ENCODE results near the gene PCDHB16. TPM values are rescaled to one million over a fixed set of nuclear protein-coding genes. Genes with fewer than 3 reads are reported as not detected.
"Not testable (repeated sequence)": the region's sequence is repeated elsewhere in the genome, so short reads cannot be mapped to it uniquely, and the experiment has no call there.

PCDHB16 gene
- total RNA-seq (1 to 10 TPM in 5 of 6 donors, under 1 TPM in 1; 0.98 to 2.5 (median 1.8) TPM), polyA plus RNA-seq (1 to 10 TPM in 1 of 2 donors, under 1 TPM in 1; 0.87 to 1.5 TPM)

DNA sequence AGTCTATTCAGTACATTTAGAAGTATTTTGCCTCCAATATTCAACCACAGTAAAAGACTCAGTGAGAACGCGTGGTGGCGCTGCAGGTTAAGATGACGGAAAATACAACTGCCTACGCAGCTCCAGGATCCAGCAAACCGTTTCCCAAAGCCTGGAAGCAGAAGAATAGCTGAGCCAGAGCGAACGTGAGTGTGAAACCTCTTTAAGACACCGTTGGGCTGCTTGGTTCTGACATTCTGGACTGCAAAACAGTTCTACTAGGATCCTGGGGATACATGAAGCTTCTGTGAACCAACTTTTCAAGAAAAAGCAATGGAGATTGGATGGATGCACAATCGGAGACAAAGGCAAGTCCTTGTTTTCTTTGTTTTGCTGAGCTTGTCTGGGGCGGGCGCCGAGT, at the start of gene PCDHB16:
PCDHB16 (plus strand) TSS at position 140 of the 400 bp plus-strand sequence; CDS start at position 313, 173 bp downstream.
- intact Hi-C loops (cut with DNase I) = no loop called here
- peak in 2 of 6 donors; percentile 25 to 30 for DNase-seq
- H3K4me1 ChIP-seq = no peaks in the 10 kb centered on the region
- no peak within 1 kb of the TSS for H3K27ac ChIP-seq
- H3K27me3 ChIP-seq = peaks cover 0 to 2% (median 0%) of the 10 kb centered on the region in 4 donors
- WGBS, 2 donors = 11 to 17% methylated on average over 13 of the region's 13 CpGs
- no peaks in the 10 kb centered on the region for H3K36me3 ChIP-seq
- ATAC-seq = peak in 3 of 4 donors; percentile 58 to 81 (median 59)
- no peak for FAIRE-seq
- TF ChIP-seq, protein P1, sequence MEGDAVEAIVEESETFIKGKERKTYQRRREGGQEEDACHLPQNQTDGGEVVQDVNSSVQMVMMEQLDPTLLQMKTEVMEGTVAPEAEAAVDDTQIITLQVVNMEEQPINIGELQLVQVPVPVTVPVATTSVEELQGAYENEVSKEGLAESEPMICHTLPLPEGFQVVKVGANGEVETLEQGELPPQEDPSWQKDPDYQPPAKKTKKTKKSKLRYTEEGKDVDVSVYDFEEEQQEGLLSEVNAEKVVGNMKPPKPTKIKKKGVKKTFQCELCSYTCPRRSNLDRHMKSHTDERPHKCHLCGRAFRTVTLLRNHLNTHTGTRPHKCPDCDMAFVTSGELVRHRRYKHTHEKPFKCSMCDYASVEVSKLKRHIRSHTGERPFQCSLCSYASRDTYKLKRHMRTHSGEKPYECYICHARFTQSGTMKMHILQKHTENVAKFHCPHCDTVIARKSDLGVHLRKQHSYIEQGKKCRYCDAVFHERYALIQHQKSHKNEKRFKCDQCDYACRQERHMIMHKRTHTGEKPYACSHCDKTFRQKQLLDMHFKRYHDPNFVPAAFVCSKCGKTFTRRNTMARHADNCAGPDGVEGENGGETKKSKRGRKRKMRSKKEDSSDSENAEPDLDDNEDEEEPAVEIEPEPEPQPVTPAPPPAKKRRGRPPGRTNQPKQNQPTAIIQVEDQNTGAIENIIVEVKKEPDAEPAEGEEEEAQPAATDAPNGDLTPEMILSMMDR (IDR thresholded peaks at IDR 0.05) = no peak
- H3K4me3 ChIP-seq = peak within 1 kb of the TSS in 1 of 4 donors; percentile 14
- peaks cover 0 to 4% (median 0%) of the 10 kb centered on the region in 4 donors for H3K9me3 ChIP-seq

DNA sequence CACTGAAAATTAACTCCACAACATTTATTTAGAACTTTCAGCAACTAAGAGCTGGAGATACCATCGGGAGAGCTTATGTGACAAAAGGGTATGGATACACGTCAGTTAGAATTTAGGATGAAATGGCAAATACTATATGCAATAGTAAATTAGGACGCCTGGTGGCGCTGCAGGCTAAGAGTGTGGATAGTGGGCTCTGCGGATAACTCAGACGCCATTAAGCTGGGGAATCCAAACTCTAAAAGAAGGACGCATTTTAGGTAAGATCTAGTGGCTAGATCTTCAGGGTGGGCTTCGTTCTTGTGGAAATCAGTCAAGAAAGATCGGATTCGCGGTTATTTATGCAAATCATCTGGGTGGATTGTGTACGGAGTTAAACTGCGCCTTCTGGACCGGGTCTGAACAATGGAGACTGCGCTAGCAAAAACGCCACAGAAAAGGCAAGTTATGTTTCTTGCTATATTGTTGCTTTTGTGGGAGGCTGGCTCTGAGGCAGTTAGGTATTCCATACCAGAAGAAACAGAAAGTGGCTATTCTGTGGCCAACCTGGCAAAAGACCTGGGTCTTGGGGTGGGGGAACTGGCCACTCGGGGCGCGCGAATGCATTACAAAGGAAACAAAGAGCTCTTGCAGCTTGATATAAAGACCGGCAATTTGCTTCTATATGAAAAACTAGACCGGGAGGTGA, 47.0 kb upstream of the PCDHB16 start, which contains the start of gene PCDHB5:
PCDHB5 (plus strand) TSS at position 177 of the 688 bp plus-strand sequence; CDS start at position 406, 229 bp downstream.
- no peak for FAIRE-seq
- DNase-seq = peak in 4 of 6 donors; percentile 29 to 67 (median 47)
- no peaks in the 10 kb centered on the region for H3K4me1 ChIP-seq
- H3K27ac ChIP-seq = peak within 1 kb of the TSS in 2 of 4 donors; percentile 44 to 47
- no peaks in the 10 kb centered on the region for H3K36me3 ChIP-seq
- peak; percentile 94 to 98 (median 96) for ATAC-seq
- H3K9me3 ChIP-seq = no peaks in the 10 kb centered on the region
- peak within 1 kb of the TSS; percentile 12 to 50 (median 34) for H3K4me3 ChIP-seq
- 8 to 13% methylated on average over 22 of the region's 22 CpGs for WGBS, 2 donors
- intact Hi-C loops (cut with DNase I) = no loop called here
- no peaks in the 10 kb centered on the region for H3K27me3 ChIP-seq
- TF ChIP-seq, protein P1 (IDR thresholded peaks at IDR 0.05) = peak; percentile 34 to 41 (median 38)

DNA sequence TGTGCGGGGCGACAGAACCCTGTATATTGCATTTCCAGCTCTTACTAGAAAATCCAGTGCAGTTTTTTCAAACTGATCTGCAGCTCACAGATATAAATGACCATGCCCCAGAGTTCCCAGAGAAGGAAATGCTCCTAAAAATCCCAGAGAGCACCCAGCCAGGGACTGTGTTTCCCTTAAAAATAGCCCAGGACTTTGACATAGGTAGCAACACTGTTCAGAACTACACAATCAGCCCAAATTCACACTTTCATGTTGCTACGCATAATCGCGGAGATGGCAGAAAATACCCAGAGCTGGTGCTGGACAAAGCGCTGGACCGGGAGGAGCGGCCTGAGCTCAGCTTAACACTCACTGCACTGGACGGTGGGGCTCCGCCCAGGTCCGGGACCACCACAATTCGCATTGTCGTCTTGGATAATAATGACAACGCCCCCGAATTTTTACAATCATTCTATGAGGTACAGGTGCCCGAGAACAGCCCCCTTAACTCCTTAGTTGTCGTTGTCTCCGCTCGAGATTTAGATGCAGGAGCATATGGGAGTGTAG, 46.4 kb upstream of the PCDHB16 start:
- H3K36me3 ChIP-seq = no peaks in the 10 kb centered on the region
- TF ChIP-seq, protein P1 (IDR thresholded peaks at IDR 0.05) = no peak
- DNase-seq = no peak
- ATAC-seq = peak; percentile 53 to 72 (median 63)
- H3K27ac ChIP-seq = no peak overlapping the region
- intact Hi-C loops (cut with DNase I) = no loop called here
- 31 to 42% methylated on average over 19 of the region's 19 CpGs for WGBS, 2 donors
- FAIRE-seq = no peak
- H3K4me1 ChIP-seq = no peaks in the 10 kb centered on the region
- H3K27me3 ChIP-seq = no peaks in the 10 kb centered on the region
- H3K9me3 ChIP-seq = no peaks in the 10 kb centered on the region
- H3K4me3 ChIP-seq = peak overlapping the region; percentile 8 to 50 (median 34)

DNA sequence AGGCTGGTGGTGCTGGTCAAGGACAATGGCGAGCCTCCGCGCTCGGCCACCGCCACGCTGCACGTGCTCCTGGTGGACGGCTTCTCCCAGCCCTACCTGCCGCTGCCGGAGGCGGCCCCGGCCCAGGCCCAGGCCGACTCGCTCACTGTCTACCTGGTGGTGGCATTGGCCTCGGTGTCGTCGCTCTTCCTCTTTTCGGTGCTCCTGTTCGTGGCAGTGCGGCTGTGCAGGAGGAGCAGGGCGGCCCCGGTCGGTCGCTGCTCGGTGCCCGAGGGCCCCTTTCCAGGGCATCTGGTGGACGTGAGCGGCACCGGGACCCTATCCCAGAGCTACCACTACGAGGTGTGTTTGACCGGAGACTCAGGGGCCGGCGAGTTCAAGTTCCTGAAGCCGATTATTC, 44.8 kb upstream of the PCDHB16 start:
- H3K4me3 ChIP-seq; H3K36me3 ChIP-seq; intact Hi-C loops (cut with DNase I); H3K27ac ChIP-seq; H3K4me1 ChIP-seq; H3K9me3 ChIP-seq; H3K27me3 ChIP-seq; ATAC-seq; FAIRE-seq: not testable (repeated sequence)
- WGBS, 2 donors = 49 to 61% methylated on average over 27 to 34 of the region's 34 CpGs
- peak in 1 of 6 donors; percentile 39 for DNase-seq

DNA sequence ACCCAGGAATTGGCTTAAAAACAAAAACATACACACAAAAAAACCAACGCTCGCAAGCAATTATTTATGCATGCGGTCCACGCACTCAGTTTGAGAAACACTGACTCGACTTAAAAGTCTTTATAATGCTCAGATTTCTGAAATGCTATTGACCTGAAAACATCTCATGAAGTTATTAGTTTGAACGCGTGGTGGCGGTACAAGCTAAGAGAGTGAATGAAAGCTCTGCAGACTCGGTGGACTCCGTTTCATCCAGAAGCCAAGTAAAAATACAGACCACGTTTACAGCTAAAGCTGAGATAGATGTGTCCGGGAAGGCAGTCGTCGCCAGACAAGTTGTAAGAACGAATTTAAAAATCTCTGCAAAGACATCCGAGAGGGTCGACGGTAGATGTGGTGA, 32.4 kb upstream of the PCDHB16 start, which contains the start of gene PCDHB6:
PCDHB6 (plus strand) TSS at position 246 of the 400 bp plus-strand sequence. CDS start 201 bp downstream, outside the sequence.
- H3K9me3 ChIP-seq = peaks cover 0 to 4% (median 0%) of the 10 kb centered on the region in 4 donors
- TF ChIP-seq, protein P1 (IDR thresholded peaks at IDR 0.05) = no peak
- no peak for DNase-seq
- peak in 1 of 4 donors; percentile 37 for ATAC-seq
- intact Hi-C loops (cut with DNase I) = loop anchor here in 1 of 3 donors (10.0 kb wide), 1 partner anchor 235 kb away; the partner anchor contains the start of genes PCDHGA7 and PCDHGB4
- H3K36me3 ChIP-seq = no peaks in the 10 kb centered on the region
- H3K4me3 ChIP-seq = peak within 1 kb of the TSS in 1 of 4 donors; percentile 11
- H3K27ac ChIP-seq = no peak within 1 kb of the TSS
- no peaks in the 10 kb centered on the region for H3K4me1 ChIP-seq
- no peak for FAIRE-seq
- no peaks in the 10 kb centered on the region for H3K27me3 ChIP-seq
- WGBS, 2 donors = 11 to 26% methylated on average over 18 of the region's 18 CpGs
